Measurements from ENCODE around the gene NET1.
A peak's percentile ranks its signal among the peaks of the same experiment; 100 is the strongest.

Gene NET1

GRCh38 chr10:5411941-5412276, 448 bp upstream of the NET1 start:
- ChIA-PET CTCF (interaction anchor here (1.0 to 1.4 kb wide), 3 partner anchors 12 to 50 kb away, joined by 3 to 5 read pairs (median 3); no protein-coding TSS in a partner anchor), POLR2A (no interaction called here)
- TF ChIP-seq, protein P1, sequence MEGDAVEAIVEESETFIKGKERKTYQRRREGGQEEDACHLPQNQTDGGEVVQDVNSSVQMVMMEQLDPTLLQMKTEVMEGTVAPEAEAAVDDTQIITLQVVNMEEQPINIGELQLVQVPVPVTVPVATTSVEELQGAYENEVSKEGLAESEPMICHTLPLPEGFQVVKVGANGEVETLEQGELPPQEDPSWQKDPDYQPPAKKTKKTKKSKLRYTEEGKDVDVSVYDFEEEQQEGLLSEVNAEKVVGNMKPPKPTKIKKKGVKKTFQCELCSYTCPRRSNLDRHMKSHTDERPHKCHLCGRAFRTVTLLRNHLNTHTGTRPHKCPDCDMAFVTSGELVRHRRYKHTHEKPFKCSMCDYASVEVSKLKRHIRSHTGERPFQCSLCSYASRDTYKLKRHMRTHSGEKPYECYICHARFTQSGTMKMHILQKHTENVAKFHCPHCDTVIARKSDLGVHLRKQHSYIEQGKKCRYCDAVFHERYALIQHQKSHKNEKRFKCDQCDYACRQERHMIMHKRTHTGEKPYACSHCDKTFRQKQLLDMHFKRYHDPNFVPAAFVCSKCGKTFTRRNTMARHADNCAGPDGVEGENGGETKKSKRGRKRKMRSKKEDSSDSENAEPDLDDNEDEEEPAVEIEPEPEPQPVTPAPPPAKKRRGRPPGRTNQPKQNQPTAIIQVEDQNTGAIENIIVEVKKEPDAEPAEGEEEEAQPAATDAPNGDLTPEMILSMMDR (IDR thresholded peaks at IDR 0.05; ENCODE audit: control extremely low read depth, extremely low read depth, low read depth, missing control alignments): no peak
- no peak for DNase-seq (ENCODE audit: extremely low spot score)

DNA sequence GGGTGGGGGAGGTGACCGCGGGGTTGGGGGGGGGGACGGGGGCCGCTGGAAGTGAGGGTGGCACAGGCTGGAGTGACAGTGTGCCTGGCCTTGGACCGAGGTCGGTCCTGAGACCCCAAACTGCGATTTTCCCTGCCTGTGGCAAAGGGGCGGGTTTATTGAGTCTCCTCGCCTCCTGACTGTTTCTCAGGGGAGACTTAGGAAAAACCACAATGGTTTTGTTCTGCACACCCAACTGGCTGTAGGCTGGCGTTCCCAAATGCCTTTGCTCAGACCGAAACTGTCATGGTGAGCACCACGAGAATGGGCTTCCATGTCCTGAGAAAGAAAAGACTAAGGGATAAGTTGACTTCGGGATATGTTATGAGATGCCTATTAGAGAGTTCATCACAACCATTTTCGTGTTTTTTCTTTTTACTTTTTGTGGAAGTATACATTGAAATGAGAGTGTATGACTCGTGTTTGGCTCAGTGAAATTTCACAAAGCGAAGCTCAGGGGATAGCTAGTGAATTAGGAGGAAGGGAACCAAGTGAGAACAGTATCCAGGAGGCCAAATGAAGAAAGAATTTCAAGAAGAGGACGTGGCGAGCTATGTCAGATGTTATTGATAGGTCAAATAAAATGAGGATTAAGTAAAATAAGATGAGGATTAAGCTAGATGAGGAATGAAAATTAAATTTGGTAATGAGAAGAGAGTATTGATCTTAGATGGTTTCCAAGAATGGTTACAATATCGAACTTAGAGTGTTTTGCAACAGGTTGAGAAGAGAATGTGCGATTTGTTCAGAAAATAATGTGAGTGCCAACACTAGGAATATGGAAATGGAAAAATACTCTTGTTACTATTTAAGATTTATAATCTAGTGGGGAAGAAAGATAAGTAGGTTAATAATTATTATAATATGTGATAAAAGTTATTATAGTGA, 918 bp downstream of the NET1 start:
- TF ChIP-seq, protein P1 (IDR thresholded peaks at IDR 0.05; ENCODE audit: control extremely low read depth, extremely low read depth, low read depth, missing control alignments): no peak
- ChIA-PET POLR2A (interaction anchor here (0.6 kb wide), 1 partner anchor 585 kb away, joined by 3 read pairs; no protein-coding TSS in a partner anchor), CTCF (interaction anchor here (1.1 to 1.2 kb wide), 2 partner anchors 21 to 22 kb away, joined by 3 to 5 read pairs; no protein-coding TSS in a partner anchor)
- peak; percentile 32 for DNase-seq (ENCODE audit: extremely low spot score)

- ChIA-PET CTCF (interaction anchor here (0.8 to 2.9 kb wide), 5 partner anchors 9 to 602 kb away, joined by 3 to 19 read pairs (median 4); no protein-coding TSS in a partner anchor), POLR2A (no interaction called here)
- TF ChIP-seq, protein P1 (IDR thresholded peaks at IDR 0.05; ENCODE audit: control extremely low read depth, extremely low read depth, low read depth, missing control alignments): no peak
- no peak for DNase-seq (ENCODE audit: extremely low spot score)
These were observed 4.6 kb downstream of the NET1 start for GRCh38 chr10:5416981-5417380.

- ChIA-PET POLR2A (no interaction called here), CTCF (interaction anchor here (0.8 to 2.9 kb wide), 4 partner anchors 14 to 603 kb away, joined by 3 to 19 read pairs (median 6); no protein-coding TSS in a partner anchor)
- DNase-seq (ENCODE audit: extremely low spot score): no peak
- TF ChIP-seq, protein P1 (IDR thresholded peaks at IDR 0.05; ENCODE audit: control extremely low read depth, extremely low read depth, low read depth, missing control alignments): no peak
These were observed 6.2 kb downstream of the NET1 start for GRCh38 chr10:5418584-5418983.

DNA sequence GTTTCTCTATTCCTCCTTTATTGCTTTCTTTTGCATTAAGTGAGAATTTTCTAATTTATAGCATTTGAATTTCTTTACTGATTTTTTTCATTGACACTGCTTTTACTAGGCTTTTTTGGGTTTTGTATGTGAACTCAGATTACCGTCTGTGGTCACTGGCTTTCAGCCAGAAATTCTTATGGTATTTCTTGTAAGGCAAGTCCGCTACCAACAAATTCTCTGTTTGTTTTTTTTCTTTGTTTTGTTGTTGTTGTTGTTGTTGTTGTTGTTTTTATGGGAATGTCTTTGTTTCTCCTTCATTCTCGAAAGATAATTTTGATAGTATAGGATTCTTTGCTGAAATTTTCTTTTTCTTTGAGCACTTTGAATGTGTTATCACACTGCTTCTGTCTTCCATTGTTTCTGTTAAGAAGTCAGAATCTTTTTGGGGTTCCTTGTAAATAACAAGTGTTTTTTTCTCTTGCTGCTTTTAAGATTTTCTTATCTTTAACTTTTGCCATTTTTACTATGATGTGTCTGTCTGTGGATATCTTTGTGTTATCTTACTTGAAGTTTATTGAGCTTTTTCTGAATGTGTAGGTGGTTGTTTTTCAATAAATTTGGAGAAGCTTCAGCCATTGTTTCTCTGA, 7.2 kb downstream of the NET1 start:
- ChIA-PET POLR2A (no interaction called here), CTCF (interaction anchor here (1.4 kb wide), 1 partner anchor 13 kb away, joined by 5 read pairs; no protein-coding TSS in a partner anchor)
- TF ChIP-seq, protein P1 (IDR thresholded peaks at IDR 0.05; ENCODE audit: control extremely low read depth, extremely low read depth, low read depth, missing control alignments): no peak
- DNase-seq (ENCODE audit: extremely low spot score): no peak

DNA sequence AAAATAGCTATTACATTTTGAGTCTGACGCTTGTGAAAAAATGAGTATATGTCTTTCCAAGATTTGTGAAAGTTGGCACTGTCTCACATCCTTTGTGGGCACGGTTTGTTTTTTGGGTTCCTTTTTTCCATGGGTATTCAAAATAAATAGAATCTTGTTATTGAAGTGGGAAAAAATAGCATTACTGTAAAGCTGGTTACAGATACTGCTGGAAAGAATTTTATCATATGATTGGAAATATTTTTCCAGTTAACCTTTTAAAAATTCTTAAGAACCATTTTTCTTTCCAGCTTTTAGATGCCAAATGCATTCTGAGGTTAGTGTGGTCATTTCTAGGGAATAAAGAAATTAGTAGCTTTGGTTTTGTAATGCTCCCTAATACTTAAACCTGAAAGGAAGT, 11.4 kb downstream of the NET1 start:
- ChIA-PET POLR2A (no interaction called here), CTCF (interaction anchor here (1.0 to 4.7 kb wide), 8 partner anchors 10 to 609 kb away, joined by 3 to 47 read pairs (median 6); no protein-coding TSS in a partner anchor)
- DNase-seq (ENCODE audit: extremely low spot score): no peak
- TF ChIP-seq, protein P1 (IDR thresholded peaks at IDR 0.05; ENCODE audit: control extremely low read depth, extremely low read depth, low read depth, missing control alignments): no peak
